ENCODE data around the gene PROS1.

- TF ChIP-seq EZH2 (IDR thresholded peaks at IDR 0.05) (no peak), POLR2AphosphoS5 (IDR thresholded peaks at IDR 0.05; ENCODE audit: borderline replicate concordance, low read depth, low read length) (no peak)
Measured at GRCh38 chr3:94001191-94001590, 27.5 kb upstream of the PROS1 start.
